Natural killer cell (primary cell): ENCODE measurements around the gene KIF1A. TPM values are rescaled to one million over a fixed set of nuclear protein-coding genes. Genes with fewer than 3 reads are reported as not detected.

ENCODE experiments used
- ATAC-seq, 3 donors: fragments of 150-1000 bp in 2 of 3; fragments of 200-7000 bp in 1 of 3; cut with Tn5 transposase; 1 replicate in 1 of 3; 2 replicates in 2 of 3; pipeline ENCODE4 v1.10.0; 2021; ENCODE audit warnings: mild to moderate bottlenecking in 2 of 3, moderate library complexity in 2 of 3
- DNase-seq, 2 donors: peaks; one replicate each; pipeline versions ENCODE4 v3.0.0 to v3.0.0-alpha.2; 2013 to 2021; ENCODE audit warnings: mixed read lengths in 1 of 2
- H3K27ac ChIP-seq: one replicate; pipeline ENCODE4 v1.5.1; 2013; ENCODE audit warnings: mild to moderate bottlenecking, low read length
- H3K27me3 ChIP-seq: one replicate; pipeline ENCODE4 v1.6.1; 2013; ENCODE audit warnings: low read length; ENCODE audit not compliant: control insufficient read depth, insufficient read depth
- H3K36me3 ChIP-seq: one replicate; pipeline ENCODE4 v1.6.1; 2013; ENCODE audit warnings: low read length; ENCODE audit not compliant: control insufficient read depth, insufficient read depth
- H3K4me1 ChIP-seq: one replicate; pipeline ENCODE4 v1.6.1; 2013; ENCODE audit warnings: low read length; ENCODE audit not compliant: control insufficient read depth, insufficient read depth
- H3K4me3 ChIP-seq: one replicate; pipeline ENCODE4 v1.5.1; 2013; ENCODE audit warnings: low read length
- H3K9me3 ChIP-seq: one replicate; pipeline ENCODE4 v1.6.1; 2013; ENCODE audit warnings: low read length; ENCODE audit not compliant: control insufficient read depth, insufficient read depth
- H3K27ac Mint-ChIP-seq, 2 donors: one replicate each; pipeline ENCODE4 v1.8.0; 2022; ENCODE audit warnings: mild to moderate bottlenecking in 2 of 2, mixed read lengths in 2 of 2, moderate library complexity in 1 of 2
- H3K27me3 Mint-ChIP-seq, 2 donors: one replicate each; pipeline ENCODE4 v1.8.0; 2022; ENCODE audit warnings: low read depth in 2 of 2, mixed read lengths in 2 of 2
- H3K36me3 Mint-ChIP-seq: one replicate; pipeline ENCODE4 v1.8.0; 2022; ENCODE audit warnings: mixed read lengths
- H3K4me1 Mint-ChIP-seq, 2 donors: one replicate each; pipeline ENCODE4 v1.8.0; 2022; ENCODE audit warnings: mixed read lengths in 2 of 2
- H3K4me3 Mint-ChIP-seq: one replicate; pipeline ENCODE4 v1.8.0; 2022; ENCODE audit warnings: mild to moderate bottlenecking, moderate library complexity, mixed read lengths
- H3K9me3 Mint-ChIP-seq, 2 donors: one replicate each; pipeline ENCODE4 v1.8.0; 2022; ENCODE audit warnings: mixed read lengths in 2 of 2
- WGBS: methylation state at CpG from one replicate; pipeline ENCODE4 v1.1.7; 2013; ENCODE audit warnings: missing lambda C conversion rate; ENCODE audit not compliant: insufficient coverage; 5-methylcytosine and 5-hydroxymethylcytosine counted together
- intact Hi-C: fragments of 100-400 bp; cut with micrococcal nuclease; formaldehyde crosslinking; loops from one replicate; pipeline ENCODE4 v1.14.2; 2022
- total RNA-seq, 4 donors: library from RNA; stranded (reverse); fragments of 120-200 nt in 1 of 4; gene quantifications; one replicate each; pipeline versions ENCODE4 v1.2.3 to v1.2.4, GENCODE V29; 2013 to 2022
- TF ChIP-seq, protein P1 (sequence below): fragments of 200-600 bp; IDR thresholded peaks from one replicate; pipeline ENCODE4 v1.8.0; 2022; ENCODE audit warnings: antibody characterized with exemption

The KIF1A gene
- total RNA-seq, 3 donors from 2014 or later (not counting 1 experiment from before 2014, with no cell fraction given), result 0.09 TPM; not detected in 2

DNA sequence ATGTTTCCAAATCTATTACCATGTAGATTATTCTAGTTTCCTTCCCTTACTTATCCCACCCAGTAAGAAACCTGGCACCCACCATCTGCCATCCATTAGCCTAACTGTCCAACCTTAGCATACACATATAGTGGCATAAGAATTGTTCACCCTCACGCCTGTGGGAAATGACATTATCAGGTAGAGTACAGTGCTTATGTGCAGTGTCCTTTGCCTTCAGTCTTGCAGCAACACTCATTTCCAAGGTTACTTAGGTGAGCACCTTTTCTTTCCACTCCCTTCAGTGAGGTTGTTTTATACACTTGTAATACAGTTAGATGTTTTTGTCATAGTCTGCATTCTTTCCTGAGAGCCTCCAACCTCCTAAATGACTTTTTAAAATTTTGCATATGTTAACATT is 155.4 kb downstream of the KIF1A start:
- no peak for ATAC-seq
- Mint-ChIP-seq H3K9me3 (peaks cover 6 to 7% of the 10 kb centered on the region in 2 donors), H3K4me3 (no peak overlapping the region), H3K27me3 (peaks cover 32 to 56% of the 10 kb centered on the region in 2 donors), H3K27ac (no peak overlapping the region), H3K36me3 (peaks cover 18% of the 10 kb centered on the region), H3K4me1 (no peaks in the 10 kb centered on the region)
- H3K27me3 ChIP-seq, result peaks cover 10% of the 10 kb centered on the region
- WGBS, result 100% methylated on average over 1 of the region's 1 CpG
- no peak overlapping the region for H3K27ac ChIP-seq
- intact Hi-C loops, result no loop called here
- TF ChIP-seq, protein P1, sequence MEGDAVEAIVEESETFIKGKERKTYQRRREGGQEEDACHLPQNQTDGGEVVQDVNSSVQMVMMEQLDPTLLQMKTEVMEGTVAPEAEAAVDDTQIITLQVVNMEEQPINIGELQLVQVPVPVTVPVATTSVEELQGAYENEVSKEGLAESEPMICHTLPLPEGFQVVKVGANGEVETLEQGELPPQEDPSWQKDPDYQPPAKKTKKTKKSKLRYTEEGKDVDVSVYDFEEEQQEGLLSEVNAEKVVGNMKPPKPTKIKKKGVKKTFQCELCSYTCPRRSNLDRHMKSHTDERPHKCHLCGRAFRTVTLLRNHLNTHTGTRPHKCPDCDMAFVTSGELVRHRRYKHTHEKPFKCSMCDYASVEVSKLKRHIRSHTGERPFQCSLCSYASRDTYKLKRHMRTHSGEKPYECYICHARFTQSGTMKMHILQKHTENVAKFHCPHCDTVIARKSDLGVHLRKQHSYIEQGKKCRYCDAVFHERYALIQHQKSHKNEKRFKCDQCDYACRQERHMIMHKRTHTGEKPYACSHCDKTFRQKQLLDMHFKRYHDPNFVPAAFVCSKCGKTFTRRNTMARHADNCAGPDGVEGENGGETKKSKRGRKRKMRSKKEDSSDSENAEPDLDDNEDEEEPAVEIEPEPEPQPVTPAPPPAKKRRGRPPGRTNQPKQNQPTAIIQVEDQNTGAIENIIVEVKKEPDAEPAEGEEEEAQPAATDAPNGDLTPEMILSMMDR, result no peak
- H3K9me3 ChIP-seq, result peaks cover 3% of the 10 kb centered on the region
- H3K4me3 ChIP-seq, result no peak overlapping the region
- no peaks in the 10 kb centered on the region for H3K36me3 ChIP-seq
- no peaks in the 10 kb centered on the region for H3K4me1 ChIP-seq
- DNase-seq, result no peak

Other genes with a start within 250 kb of the KIF1A start
- gene CAPN10, start 233.5 kb downstream of the KIF1A start, total RNA-seq, result 10 to 100 TPM; 69.3 to 95.1 (median 91.0) TPM
- 10 to 100 TPM; 10.6 to 19.7 (median 15.7) TPM for gene GPR35, start 194.7 kb downstream of the KIF1A start, total RNA-seq
- gene AQP12B, start 137.3 kb downstream of the KIF1A start, total RNA-seq, result not detected
- gene AQP12A, start 128.4 kb downstream of the KIF1A start, total RNA-seq, result not detected
- gene AGXT, start 48.6 kb upstream of the KIF1A start, total RNA-seq, result not detected
- gene MAB21L4, start 75.9 kb upstream of the KIF1A start, total RNA-seq, result not detected
- under 1 TPM in 1 of 3 donors, not detected in 2; 0.14 TPM for gene CROCC2, start 86.1 kb upstream of the KIF1A start, total RNA-seq
- 1 to 10 TPM in 2 of 3 donors, under 1 TPM in 1; 0.97 to 4.9 (median 2.5) TPM for gene SNED1, start 178.4 kb upstream of the KIF1A start, total RNA-seq